Neural progenitor cell (in vitro differentiated cells): ENCODE results near the gene ZDHHC14. TPM values are rescaled to one million over a fixed set of nuclear protein-coding genes. Genes with fewer than 3 reads are reported as not detected.

ENCODE experiments used
- DNase-seq: peaks from one replicate; pipeline ENCODE4 v3.0.0-alpha.2; 2016; ENCODE audit warnings: low spot score
- H2AFZ ChIP-seq: fragments of 200-600 bp; sonication (generic); replicated peaks from 2 replicates; pipeline ENCODE4 v1.6.1; 2016; ENCODE audit warnings: antibody characterized with exemption
- H3F3A ChIP-seq: fragments of 200-600 bp; sonication (generic); 2 replicates; pipeline ENCODE4 v1.6.1; 2016; ENCODE audit warnings: antibody characterized with exemption, low read depth
- H3K27ac ChIP-seq: fragments of 200-600 bp; sonication (generic); 2 replicates; pipeline ENCODE4 v1.5.1; 2016; ENCODE audit warnings: mild to moderate bottlenecking
- H3K27me3 ChIP-seq: fragments of 200-600 bp; sonication (generic); 2 replicates; pipeline ENCODE4 v1.6.1; 2016; ENCODE audit warnings: mild to moderate bottlenecking, moderate library complexity
- H3K36me3 ChIP-seq: fragments of 200-600 bp; sonication (generic); 2 replicates; pipeline ENCODE4 v1.5.1; 2016
- H3K4me1 ChIP-seq: fragments of 200-600 bp; sonication (generic); 2 replicates; pipeline ENCODE4 v1.6.1; 2016; ENCODE audit warnings: mixed run types
- H3K4me2 ChIP-seq: fragments of 200-600 bp; sonication (generic); 2 replicates; pipeline ENCODE4 v1.6.1; 2016
- H3K4me3 ChIP-seq: fragments of 200-600 bp; sonication (generic); 2 replicates; pipeline ENCODE4 v1.5.1; 2016
- H3K79me2 ChIP-seq: fragments of 200-600 bp; sonication (generic); 2 replicates; pipeline ENCODE4 v1.6.1; 2016; ENCODE audit warnings: low read depth
- H3K9ac ChIP-seq: fragments of 200-600 bp; sonication (generic); 2 replicates; pipeline ENCODE4 v1.6.1; 2016
- H3K9me3 ChIP-seq: fragments of 200-600 bp; sonication (generic); 2 replicates; pipeline ENCODE4 v1.5.1; 2016; ENCODE audit warnings: low read depth
- H4K20me1 ChIP-seq: fragments of 200-600 bp; sonication (generic); 2 replicates; pipeline ENCODE4 v1.6.1; 2016; ENCODE audit warnings: low read depth
- H3K27ac Mint-ChIP-seq: 3 replicates; pipeline ENCODE4 v1.8.0; 2021; ENCODE audit warnings: mixed read lengths
- H3K27me3 Mint-ChIP-seq: 2 replicates; pipeline ENCODE4 v1.8.0; 2022; ENCODE audit warnings: low read depth, mild to moderate bottlenecking, inconsistent platforms, moderate library complexity, mixed read lengths; ENCODE audit not compliant: insufficient read depth
- H3K36me3 Mint-ChIP-seq: 3 replicates; pipeline ENCODE4 v1.8.0; 2021; ENCODE audit warnings: mixed read lengths
- H3K4me1 Mint-ChIP-seq: 3 replicates; pipeline ENCODE4 v1.8.0; 2021; ENCODE audit warnings: mixed read lengths
- H3K4me3 Mint-ChIP-seq: 3 replicates; pipeline ENCODE4 v1.8.0; 2021; ENCODE audit warnings: mild to moderate bottlenecking, moderate library complexity, mixed read lengths
- H3K9me3 Mint-ChIP-seq: 3 replicates; pipeline ENCODE4 v1.8.0; 2020; ENCODE audit warnings: mixed read lengths
- CTCF ChIP-seq: fragments of 200-600 bp; sonication (generic); IDR thresholded peaks from 2 replicates; pipeline ENCODE4 v1.5.1; 2017; ENCODE audit warnings: antibody characterized with exemption, mild to moderate bottlenecking
- EZH2 ChIP-seq: fragments of 200-600 bp; sonication (generic); IDR thresholded peaks from 2 replicates; pipeline ENCODE4 v1.6.1; 2017; ENCODE audit warnings: antibody characterized with exemption, mild to moderate bottlenecking, moderate library complexity
- EZH2phosphoT487 ChIP-seq: fragments of 200-600 bp; sonication (generic); IDR thresholded peaks from 2 replicates; pipeline ENCODE4 v1.6.1; 2017; ENCODE audit warnings: antibody characterized with exemption
- total RNA-seq: library from RNA; depleted of rRNA; stranded (reverse); fragments of >200 nt; gene quantifications from 2 replicates; pipeline ENCODE4 v1.2.3, GENCODE V29; 2015; ENCODE audit warnings: low replicate concordance

The ZDHHC14 gene
- total RNA-seq, 1 donor from 2014 or later: 14.5 TPM

- no peak overlapping the region for H3K4me3 ChIP-seq
- H3K4me2 ChIP-seq: no peak overlapping the region
- DNase-seq: no peak
- H3K36me3 ChIP-seq: no peaks in the 10 kb centered on the region
- H3K27me3 Mint-ChIP-seq: peaks cover 8% of the 10 kb centered on the region
- peaks cover 7% of the 10 kb centered on the region for H3K36me3 Mint-ChIP-seq
- no peak overlapping the region for H3K27ac Mint-ChIP-seq
- H3F3A ChIP-seq: peaks cover 13% of the 10 kb centered on the region
- no peaks in the 10 kb centered on the region for H3K9me3 Mint-ChIP-seq
- TF ChIP-seq EZH2phosphoT487 (no peak), EZH2 (no peak), CTCF (no peak)
- no peaks in the 10 kb centered on the region for H3K27me3 ChIP-seq
- H3K9ac ChIP-seq: no peak overlapping the region
- peaks cover 17% of the 10 kb centered on the region for H3K4me1 ChIP-seq
- no peak overlapping the region for H3K27ac ChIP-seq
- H3K9me3 ChIP-seq: no peaks in the 10 kb centered on the region
- no peaks in the 10 kb centered on the region for H4K20me1 ChIP-seq
- no peaks in the 10 kb centered on the region for H3K79me2 ChIP-seq
- peaks cover 13% of the 10 kb centered on the region for H3K4me1 Mint-ChIP-seq
- no peak overlapping the region for H2AFZ ChIP-seq
- H3K4me3 Mint-ChIP-seq: no peak overlapping the region
These were observed 291.9 kb downstream of the ZDHHC14 start for GRCh38 chr6:157672726-157673412.

GRCh38 chr6:157673596-157673995 lies 292.6 kb downstream of the ZDHHC14 start:
- Mint-ChIP-seq H3K4me1 (peaks cover 13% of the 10 kb centered on the region), H3K4me3 (no peak overlapping the region), H3K36me3 (peaks cover 7% of the 10 kb centered on the region), H3K9me3 (no peaks in the 10 kb centered on the region), H3K27me3 (peaks cover 8% of the 10 kb centered on the region), H3K27ac (no peak overlapping the region)
- no peak overlapping the region for H3K4me2 ChIP-seq
- no peak overlapping the region for H3K9ac ChIP-seq
- H3K36me3 ChIP-seq: no peaks in the 10 kb centered on the region
- no peaks in the 10 kb centered on the region for H3K9me3 ChIP-seq
- no peaks in the 10 kb centered on the region for H3K27me3 ChIP-seq
- no peak overlapping the region for H2AFZ ChIP-seq
- H3K4me3 ChIP-seq: no peak overlapping the region
- no peak overlapping the region for H3K27ac ChIP-seq
- peaks cover 13% of the 10 kb centered on the region for H3F3A ChIP-seq
- TF ChIP-seq CTCF (no peak), EZH2 (no peak), EZH2phosphoT487 (no peak)
- H4K20me1 ChIP-seq: no peaks in the 10 kb centered on the region
- H3K79me2 ChIP-seq: no peaks in the 10 kb centered on the region
- peaks cover 17% of the 10 kb centered on the region for H3K4me1 ChIP-seq
- no peak for DNase-seq

GRCh38 chr6:157674061-157674460 lies 293.1 kb downstream of the ZDHHC14 start:
- DNase-seq: no peak
- no peaks in the 10 kb centered on the region for H3K79me2 ChIP-seq
- H3K36me3 Mint-ChIP-seq: peaks cover 7% of the 10 kb centered on the region
- peaks cover 6% of the 10 kb centered on the region for H3K27me3 Mint-ChIP-seq
- H4K20me1 ChIP-seq: no peaks in the 10 kb centered on the region
- peaks cover 10% of the 10 kb centered on the region for H3K4me1 Mint-ChIP-seq
- no peak overlapping the region for H3K4me2 ChIP-seq
- no peaks in the 10 kb centered on the region for H3K27me3 ChIP-seq
- no peak overlapping the region for H3K27ac Mint-ChIP-seq
- H3F3A ChIP-seq: peaks cover 9% of the 10 kb centered on the region
- H3K4me3 ChIP-seq: no peak overlapping the region
- no peak overlapping the region for H3K27ac ChIP-seq
- no peaks in the 10 kb centered on the region for H3K9me3 Mint-ChIP-seq
- H3K4me3 Mint-ChIP-seq: no peak overlapping the region
- no peak overlapping the region for H3K9ac ChIP-seq
- no peak overlapping the region for H2AFZ ChIP-seq
- no peaks in the 10 kb centered on the region for H3K9me3 ChIP-seq
- TF ChIP-seq EZH2phosphoT487: no peak
- no peak for TF ChIP-seq EZH2
- TF ChIP-seq CTCF: no peak
- H3K36me3 ChIP-seq: no peaks in the 10 kb centered on the region
- peaks cover 17% of the 10 kb centered on the region for H3K4me1 ChIP-seq
